Activated CD8-positive, alpha-beta memory T cell treated with anti-CD3 and anti-CD28 coated beads for 1 hour (primary cell): ENCODE measurements around the gene TBC1D2.

Experiments
- DNase-seq, 2 donors: peaks; one replicate each; pipeline ENCODE4 v3.0.0-alpha.2; 2020; ENCODE audit warnings: low read depth in 1 of 2; ENCODE audit errors: extremely low read depth in 1 of 2

The TBC1D2 gene

GRCh38 chr9:98172604-98173003, 82.8 kb downstream of the TBC1D2 start:
- no peak for DNase-seq

- no peak for DNase-seq
These were observed 84.1 kb downstream of the TBC1D2 start for GRCh38 chr9:98171176-98171925.

- peak in 1 of 2 donors; percentile 18 for DNase-seq
These were observed 86.4 kb downstream of the TBC1D2 start for GRCh38 chr9:98168941-98169488.

GRCh38 chr9:98168153-98168780, 87.2 kb downstream of the TBC1D2 start:
- DNase-seq = no peak

GRCh38 chr9:98164912-98165311, 90.5 kb downstream of the TBC1D2 start:
- no peak for DNase-seq

GRCh38 chr9:98162613-98163012, 92.8 kb downstream of the TBC1D2 start:
- DNase-seq = no peak

GRCh38 chr9:98161851-98162250, 93.6 kb downstream of the TBC1D2 start:
- no peak for DNase-seq

GRCh38 chr9:98159790-98160189, 95.7 kb downstream of the TBC1D2 start:
- DNase-seq = no peak

GRCh38 chr9:98159301-98159700, 96.1 kb downstream of the TBC1D2 start:
- no peak for DNase-seq

- DNase-seq = no peak
These were observed 97.2 kb downstream of the TBC1D2 start for GRCh38 chr9:98158071-98158831.

- no peak for DNase-seq
These were observed 98.1 kb downstream of the TBC1D2 start for GRCh38 chr9:98157372-98157771.

- no peak for DNase-seq
These were observed 100.8 kb downstream of the TBC1D2 start for GRCh38 chr9:98154678-98155077.

GRCh38 chr9:98152526-98152925, 102.9 kb downstream of the TBC1D2 start:
- DNase-seq = no peak

GRCh38 chr9:98150721-98151120, 104.7 kb downstream of the TBC1D2 start:
- no peak for DNase-seq

- DNase-seq = no peak
These were observed 105.3 kb downstream of the TBC1D2 start for GRCh38 chr9:98150164-98150563.

GRCh38 chr9:98149422-98149821, 106.0 kb downstream of the TBC1D2 start:
- no peak for DNase-seq
